ENCODE results near the gene FGFRL1.
A peak's percentile ranks its signal among the peaks of the same experiment; 100 is the strongest.
"Not testable (repeated sequence)": the region's sequence is repeated elsewhere in the genome, so short reads cannot be mapped to it uniquely, and the experiment has no call there.

Gene FGFRL1

GRCh38 chr4:1052231-1052671 is 40.8 kb downstream of the FGFRL1 start:
- DNase-seq (ENCODE audit: low read depth): no peak

GRCh38 chr4:1053080-1053661 is 41.7 kb downstream of the FGFRL1 start:
- DNase-seq (ENCODE audit: low read depth): peak; percentile 94

GRCh38 chr4:1053891-1054290 is 42.5 kb downstream of the FGFRL1 start:
- not testable (repeated sequence) for DNase-seq (ENCODE audit: low read depth)

- not testable (repeated sequence) for DNase-seq (ENCODE audit: low read depth)
These were observed 43.3 kb downstream of the FGFRL1 start for GRCh38 chr4:1054696-1055242.

GRCh38 chr4:1055243-1055701 is 43.8 kb downstream of the FGFRL1 start:
- not testable (repeated sequence) for DNase-seq (ENCODE audit: low read depth)

GRCh38 chr4:1055721-1056590 is 44.5 kb downstream of the FGFRL1 start:
- no peak for DNase-seq (ENCODE audit: low read depth)

- DNase-seq (ENCODE audit: low read depth): no peak
These were observed 45.4 kb downstream of the FGFRL1 start for GRCh38 chr4:1056671-1057402.

- DNase-seq (ENCODE audit: low read depth): no peak
These were observed 45.9 kb downstream of the FGFRL1 start for GRCh38 chr4:1057403-1057745.

- DNase-seq (ENCODE audit: low read depth): no peak
These were observed 47.0 kb downstream of the FGFRL1 start for GRCh38 chr4:1058198-1058996.

GRCh38 chr4:1058997-1059665 is 47.7 kb downstream of the FGFRL1 start:
- no peak for DNase-seq (ENCODE audit: low read depth)

GRCh38 chr4:1060121-1060520 is 48.7 kb downstream of the FGFRL1 start:
- DNase-seq (ENCODE audit: low read depth): no peak

- no peak for DNase-seq (ENCODE audit: low read depth)
These were observed 49.2 kb downstream of the FGFRL1 start for GRCh38 chr4:1060621-1061020.

- no peak for DNase-seq (ENCODE audit: low read depth)
These were observed 49.8 kb downstream of the FGFRL1 start for GRCh38 chr4:1061056-1061700.

- DNase-seq (ENCODE audit: low read depth): no peak
These were observed 50.3 kb downstream of the FGFRL1 start for GRCh38 chr4:1061760-1062159.

GRCh38 chr4:1062419-1062818 is 51.0 kb downstream of the FGFRL1 start:
- DNase-seq (ENCODE audit: low read depth): no peak

- no peak for DNase-seq (ENCODE audit: low read depth)
These were observed 54.3 kb downstream of the FGFRL1 start for GRCh38 chr4:1065732-1066131.

GRCh38 chr4:1069394-1069793 is 58.0 kb downstream of the FGFRL1 start:
- no peak for DNase-seq (ENCODE audit: low read depth)

- DNase-seq (ENCODE audit: low read depth): peak; percentile 38
These were observed 61.5 kb downstream of the FGFRL1 start for GRCh38 chr4:1072830-1073446.

- no peak for DNase-seq (ENCODE audit: low read depth)
These were observed 62.7 kb downstream of the FGFRL1 start for GRCh38 chr4:1074077-1074476.

- DNase-seq (ENCODE audit: low read depth): no peak
These were observed 63.8 kb downstream of the FGFRL1 start for GRCh38 chr4:1075225-1075624.
